CD14-positive monocyte (primary cell): ENCODE data around the gene SLC1A7. TPM values are rescaled to one million over a fixed set of nuclear protein-coding genes. Genes with fewer than 3 reads are reported as not detected.

Source experiments
- DNase-seq, 3 donors: peaks; one replicate each; pipeline ENCODE4 v3.0.0-alpha.2; 2011 to 2022
- H2AFZ ChIP-seq: 2 replicates; pipeline ENCODE4 v1.6.0; 2012; ENCODE audit warnings: mild to moderate bottlenecking, low read depth, low read length, inconsistent platforms; ENCODE audit not compliant: insufficient read depth, poor library complexity, severe bottlenecking
- H3K27ac ChIP-seq, 2 donors: 1 replicate in 1 of 2; 2 replicates in 1 of 2; pipeline ENCODE4 v1.5.1; 2012 to 2013; ENCODE audit warnings: low read length in 2 of 2, control low read depth in 1 of 2, inconsistent platforms in 1 of 2, low read depth in 1 of 2, mild to moderate bottlenecking in 1 of 2
- H3K27me3 ChIP-seq, 2 donors: one replicate each; pipeline versions ENCODE4 v1.6.0 to v1.6.1; 2011 to 2013; ENCODE audit warnings: low read length in 2 of 2; ENCODE audit not compliant: control insufficient read depth in 2 of 2, insufficient read depth in 2 of 2
- H3K36me3 ChIP-seq, 2 donors: replicated peaks in 1 of 2; 1 replicate in 1 of 2; 2 replicates in 1 of 2; pipeline versions ENCODE4 v1.5.1 to v1.6.1; 2012 to 2013; ENCODE audit warnings: low read length in 2 of 2, control low read depth in 1 of 2, inconsistent platforms in 1 of 2, mild to moderate bottlenecking in 1 of 2; ENCODE audit not compliant: insufficient read depth in 2 of 2, control insufficient read depth in 1 of 2
- H3K4me1 ChIP-seq, 2 donors: 1 replicate in 1 of 2; 2 replicates in 1 of 2; pipeline versions ENCODE4 v1.5.1 to v1.6.1; 2012 to 2013; ENCODE audit warnings: low read length in 2 of 2, control low read depth in 1 of 2, inconsistent platforms in 1 of 2, mild to moderate bottlenecking in 1 of 2, moderate library complexity in 1 of 2; ENCODE audit not compliant: insufficient read depth in 2 of 2, control insufficient read depth in 1 of 2
- H3K4me2 ChIP-seq: replicated peaks from 2 replicates; pipeline ENCODE3; 2012; ENCODE audit warnings: low read length, moderate library complexity, mild to moderate bottlenecking; ENCODE audit not compliant: poor library complexity, severe bottlenecking; ENCODE audit errors: extremely low read depth
- H3K4me3 ChIP-seq, 3 experiments: fragments of 200-600 bp in 1 of 3; sonication (generic) in 1 of 3; replicated peaks in 1 of 3; 1 replicate in 2 of 3; 2 replicates in 1 of 3; pipeline ENCODE4 v1.5.1; 2011 to 2013; ENCODE audit warnings: low read length in 3 of 3, mild to moderate bottlenecking in 3 of 3, control low read depth in 2 of 3, low read depth in 2 of 3, inconsistent platforms in 1 of 3, moderate library complexity in 1 of 3
- H3K79me2 ChIP-seq: 2 replicates; pipeline ENCODE4 v1.6.0; 2012; ENCODE audit warnings: mild to moderate bottlenecking, control low read depth, inconsistent platforms, low read length, moderate library complexity; ENCODE audit not compliant: insufficient read depth
- H3K9ac ChIP-seq: 2 replicates; pipeline ENCODE4 v1.6.0; 2017; ENCODE audit warnings: low read length, mild to moderate bottlenecking; ENCODE audit not compliant: insufficient read depth, poor library complexity, severe bottlenecking
- H3K9me3 ChIP-seq, 2 donors: replicated peaks in 1 of 2; 1 replicate in 1 of 2; 2 replicates in 1 of 2; pipeline versions ENCODE4 v1.5.1 to v1.6.1; 2012 to 2013; ENCODE audit warnings: low read length in 2 of 2, control low read depth in 1 of 2; ENCODE audit not compliant: control insufficient read depth in 1 of 2, insufficient read depth in 1 of 2
- H4K20me1 ChIP-seq: 2 replicates; pipeline ENCODE4 v1.6.0; 2012; ENCODE audit warnings: mild to moderate bottlenecking, low read length, control low read depth, moderate library complexity; ENCODE audit not compliant: insufficient read depth
- H3K27ac Mint-ChIP-seq, 7 donors: one replicate each; pipeline ENCODE4 v1.8.0; 2020; ENCODE audit warnings: mild to moderate bottlenecking in 7 of 7, mixed read lengths in 7 of 7, moderate library complexity in 6 of 7, inconsistent platforms in 2 of 7
- H3K27me3 Mint-ChIP-seq, 3 donors: one replicate each; pipeline ENCODE4 v1.8.0; 2021 to 2022; ENCODE audit warnings: low read depth in 3 of 3, mild to moderate bottlenecking in 3 of 3, mixed read lengths in 3 of 3, moderate library complexity in 3 of 3, inconsistent platforms in 1 of 3
- H3K36me3 Mint-ChIP-seq, 2 donors: one replicate each; pipeline ENCODE4 v1.8.0; 2020; ENCODE audit warnings: mixed read lengths in 2 of 2, inconsistent platforms in 1 of 2, mild to moderate bottlenecking in 1 of 2
- H3K4me1 Mint-ChIP-seq: one replicate; pipeline ENCODE4 v1.8.0; 2020; ENCODE audit warnings: mild to moderate bottlenecking, mixed read lengths
- H3K4me3 Mint-ChIP-seq, 2 donors: one replicate each; pipeline ENCODE4 v1.8.0; 2020; ENCODE audit warnings: mild to moderate bottlenecking in 2 of 2, mixed read lengths in 2 of 2, moderate library complexity in 1 of 2
- H3K9me3 Mint-ChIP-seq, 7 donors: one replicate each; pipeline ENCODE4 v1.8.0; 2020 to 2022; ENCODE audit warnings: mixed read lengths in 7 of 7, mild to moderate bottlenecking in 6 of 7, moderate library complexity in 6 of 7, inconsistent platforms in 2 of 7
- CTCF ChIP-seq: fragments of 200-600 bp; IDR thresholded peaks from one replicate; pipeline ENCODE4 v1.8.0; 2022; ENCODE audit warnings: antibody characterized with exemption, mild to moderate bottlenecking
- WGBS: methylation state at CpG from one replicate; pipeline ENCODE4 v1.1.5; 2013; ENCODE audit warnings: missing lambda C conversion rate; ENCODE audit not compliant: insufficient coverage; 5-methylcytosine and 5-hydroxymethylcytosine counted together
- intact Hi-C, 2 donors: fragments of 100-400 bp; cut with micrococcal nuclease; formaldehyde crosslinking; loops; one replicate each; pipeline versions ENCODE4 v1.15.0 to v1.15.1; 2023
- polyA minus RNA-seq: library from RNA; depleted of rRNA, polyadenylated mRNA; stranded (reverse); fragments of >200 nt; gene quantifications from 2 replicates; pipeline ENCODE4 v1.2.3, GENCODE V29; 2012
- polyA plus RNA-seq, 3 donors: library from polyadenylated mRNA; depleted of rRNA in 1 of 3; unstranded in 2 of 3; stranded (reverse) in 1 of 3; fragments of 300-500 nt in 2 of 3; fragments of >200 nt in 1 of 3; fragmentation: Illumina TruSeq in 2 of 3; gene quantifications; 1 replicate in 2 of 3; 2 replicates in 1 of 3; pipeline ENCODE4 v1.2.3, GENCODE V29; 2012 to 2021
- total RNA-seq, 12 experiments: library from RNA in 1 of 12; stranded (reverse) in 1 of 12; fragments of 120-200 nt in 1 of 12; gene quantifications; one replicate each; pipeline ENCODE4 v1.2.4 and lab custom pipeline; 2013 to 2026; ENCODE audit warnings: mixed read lengths in 6 of 12, inconsistent platforms in 1 of 12

The SLC1A7 gene
- total RNA-seq (2013), result not detected
- polyA plus RNA-seq (not detected), polyA minus RNA-seq (not detected in 2 replicates), total RNA-seq (lab: John Stamatoyannopoulos, UW) (0 to 0.45 (median 0) reads per million in 11 experiments)

GRCh38 chr1:53142226-53142853 lies at the start of gene SLC1A7:
SLC1A7 (minus strand) TSS chr1:53142638; CDS start chr1:53142449, 189 bp downstream.
- no peaks in the 10 kb centered on the region for H3K36me3 ChIP-seq
- no peaks in the 10 kb centered on the region for H3K4me1 Mint-ChIP-seq
- no peak within 1 kb of the TSS for H3K9ac ChIP-seq
- no peaks in the 10 kb centered on the region for H4K20me1 ChIP-seq
- H3K79me2 ChIP-seq, result no peaks in the 10 kb centered on the region
- H3K4me3 ChIP-seq, result no peak within 1 kb of the TSS
- H3K27me3 ChIP-seq, result no peaks in the 10 kb centered on the region
- H3K27me3 Mint-ChIP-seq, result peaks cover 2 to 7% (median 3%) of the 10 kb centered on the region in 3 donors
- no peak within 1 kb of the TSS for H3K27ac ChIP-seq
- no peak for DNase-seq
- 94% methylated on average over 13 of the region's 21 CpGs for WGBS
- H2AFZ ChIP-seq, result no peak within 1 kb of the TSS
- no peak for TF ChIP-seq CTCF
- H3K9me3 ChIP-seq, result peaks cover 4 to 8% of the 10 kb centered on the region in 2 donors
- H3K36me3 Mint-ChIP-seq, result no peaks in the 10 kb centered on the region
- H3K4me1 ChIP-seq, result no peaks in the 10 kb centered on the region
- no peak within 1 kb of the TSS for H3K4me3 Mint-ChIP-seq
- peak within 1 kb of the TSS in 1 of 7 donors; percentile 32 for H3K27ac Mint-ChIP-seq
- peaks cover 5 to 11% (median 10%) of the 10 kb centered on the region in 7 donors for H3K9me3 Mint-ChIP-seq
- intact Hi-C loops, result no loop called here
- H3K4me2 ChIP-seq, result no peak within 1 kb of the TSS

GRCh38 chr1:53190210-53190611 lies 47.8 kb upstream of the SLC1A7 start:
- Histone ChIP-seq H3K4me1 (no peaks in the 10 kb centered on the region), H3K36me3 (no peaks in the 10 kb centered on the region), H4K20me1 (no peaks in the 10 kb centered on the region), H3K9me3 (peaks cover 0 to 5% of the 10 kb centered on the region in 2 donors), H2AFZ (no peak overlapping the region), H3K4me3 (no peak overlapping the region), H3K9ac (no peak overlapping the region), H3K27ac (no peak overlapping the region), H3K27me3 (no peaks in the 10 kb centered on the region), H3K4me2 (no peak overlapping the region), H3K79me2 (no peaks in the 10 kb centered on the region)
- no peak overlapping the region for H3K4me3 Mint-ChIP-seq
- intact Hi-C loops, result no loop called here
- no peak for TF ChIP-seq CTCF
- peaks cover 0 to 3% (median 2%) of the 10 kb centered on the region in 3 donors for H3K27me3 Mint-ChIP-seq
- DNase-seq, result no peak
- H3K27ac Mint-ChIP-seq, result no peak overlapping the region
- peaks cover 0 to 8% (median 2%) of the 10 kb centered on the region in 7 donors for H3K9me3 Mint-ChIP-seq
- H3K36me3 Mint-ChIP-seq, result no peaks in the 10 kb centered on the region
- WGBS, result 97% methylated on average over 9 of the region's 10 CpGs
- H3K4me1 Mint-ChIP-seq, result peaks cover 2% of the 10 kb centered on the region
